ENCODE data around the gene SPTBN4. TPM values are rescaled to one million over a fixed set of nuclear protein-coding genes. Genes with fewer than 3 reads are reported as not detected.

The SPTBN4 gene
- polyA plus RNA-seq, 1 donor from 2014 or later: 12.7 TPM

DNA sequence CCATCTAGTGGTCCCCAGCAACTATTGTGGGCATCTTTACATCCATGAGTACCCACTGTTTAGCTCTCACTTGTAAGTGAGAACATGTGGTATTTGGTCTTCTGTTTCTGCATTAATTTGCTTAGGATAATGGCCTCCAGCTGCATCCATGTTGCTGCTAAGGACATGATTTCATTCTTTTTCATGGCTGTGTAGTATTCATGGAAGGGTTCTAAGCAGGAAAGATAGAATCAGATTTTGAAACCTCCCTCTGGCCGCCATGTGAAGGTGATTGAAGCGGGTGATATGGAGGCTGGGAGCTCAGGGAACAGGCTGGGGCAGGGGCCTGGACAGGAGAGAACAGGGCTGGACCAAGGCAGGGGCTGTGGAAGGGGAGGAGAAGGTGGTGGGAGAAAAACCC lies 154.5 kb downstream of the SPTBN4 start:
- Histone ChIP-seq H3K27me3 (ENCODE audit: insufficient read depth, low read depth, low read length) (no peaks in the 10 kb centered on the region), H3K27ac (ENCODE audit: low read length) (no peak overlapping the region), H3K9me3 (ENCODE audit: low read length) (no peaks in the 10 kb centered on the region), H3K4me3 (ENCODE audit: low read length) (no peak overlapping the region), H4K20me1 (ENCODE audit: insufficient read depth) (no peaks in the 10 kb centered on the region), H3F3A (ENCODE audit: insufficient read depth, low read length, poor library complexity, severe bottlenecking) (no peaks in the 10 kb centered on the region), H2AFZ (ENCODE audit: low read depth, low read length) (no peak overlapping the region), H3K9me2 (ENCODE audit: insufficient read depth, low read length) (no peaks in the 10 kb centered on the region), H3K36me3 (ENCODE audit: insufficient read depth, low read length) (no peaks in the 10 kb centered on the region), H3K79me2 (replicated peaks; ENCODE audit: insufficient read depth, low read length) (no peaks in the 10 kb centered on the region), H3K9ac (ENCODE audit: low read length) (no peak overlapping the region), H3K4me2 (ENCODE audit: low read length) (no peak overlapping the region)
- TF ChIP-seq MXI1 (conservative IDR thresholded peaks at IDR 0.05; ENCODE audit: poor library complexity, severe bottlenecking): no peak

DNA sequence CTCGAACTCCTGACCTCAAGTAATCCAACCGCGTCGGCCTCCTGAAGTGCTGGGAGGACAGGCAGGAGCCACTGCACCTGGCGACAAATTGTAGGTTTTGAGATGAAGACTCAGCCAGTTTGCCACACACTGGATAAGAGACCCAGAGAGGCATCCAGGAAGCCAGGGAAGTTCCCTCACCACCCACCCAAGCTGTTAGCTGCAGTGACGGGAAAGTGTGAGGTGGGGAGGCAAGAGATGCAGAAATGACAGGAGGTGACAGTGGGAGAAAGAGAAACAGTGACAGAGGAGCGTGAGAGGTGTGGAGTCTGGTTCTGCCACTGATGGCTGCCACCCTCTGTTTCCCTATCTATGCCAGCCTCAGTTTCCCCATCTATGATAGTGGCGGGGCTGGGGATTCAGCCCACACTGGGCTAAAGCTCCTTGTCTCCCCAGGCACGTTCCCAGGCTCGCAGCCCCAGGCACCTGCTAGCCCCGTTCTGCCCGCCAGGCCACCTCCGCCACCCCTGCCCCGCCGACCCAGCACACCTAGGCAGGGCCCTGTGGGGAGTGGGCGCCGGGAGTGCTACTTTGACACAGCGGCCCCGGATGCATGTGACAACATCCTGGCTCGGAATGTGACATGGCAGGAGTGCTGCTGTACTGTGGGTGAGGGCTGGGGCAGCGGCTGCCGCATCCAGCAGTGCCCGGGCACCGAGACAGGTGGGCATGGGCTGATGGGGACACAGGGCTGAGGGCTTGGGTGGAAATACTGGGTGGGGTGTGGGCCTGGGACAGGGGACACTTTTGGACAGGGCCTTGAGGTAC lies 155.4 kb downstream of the SPTBN4 start:
- no peaks in the 10 kb centered on the region for H3K27me3 ChIP-seq (ENCODE audit: insufficient read depth, low read depth, low read length)
- no peak overlapping the region for H3K9ac ChIP-seq (ENCODE audit: low read length)
- TF ChIP-seq, protein P1, sequence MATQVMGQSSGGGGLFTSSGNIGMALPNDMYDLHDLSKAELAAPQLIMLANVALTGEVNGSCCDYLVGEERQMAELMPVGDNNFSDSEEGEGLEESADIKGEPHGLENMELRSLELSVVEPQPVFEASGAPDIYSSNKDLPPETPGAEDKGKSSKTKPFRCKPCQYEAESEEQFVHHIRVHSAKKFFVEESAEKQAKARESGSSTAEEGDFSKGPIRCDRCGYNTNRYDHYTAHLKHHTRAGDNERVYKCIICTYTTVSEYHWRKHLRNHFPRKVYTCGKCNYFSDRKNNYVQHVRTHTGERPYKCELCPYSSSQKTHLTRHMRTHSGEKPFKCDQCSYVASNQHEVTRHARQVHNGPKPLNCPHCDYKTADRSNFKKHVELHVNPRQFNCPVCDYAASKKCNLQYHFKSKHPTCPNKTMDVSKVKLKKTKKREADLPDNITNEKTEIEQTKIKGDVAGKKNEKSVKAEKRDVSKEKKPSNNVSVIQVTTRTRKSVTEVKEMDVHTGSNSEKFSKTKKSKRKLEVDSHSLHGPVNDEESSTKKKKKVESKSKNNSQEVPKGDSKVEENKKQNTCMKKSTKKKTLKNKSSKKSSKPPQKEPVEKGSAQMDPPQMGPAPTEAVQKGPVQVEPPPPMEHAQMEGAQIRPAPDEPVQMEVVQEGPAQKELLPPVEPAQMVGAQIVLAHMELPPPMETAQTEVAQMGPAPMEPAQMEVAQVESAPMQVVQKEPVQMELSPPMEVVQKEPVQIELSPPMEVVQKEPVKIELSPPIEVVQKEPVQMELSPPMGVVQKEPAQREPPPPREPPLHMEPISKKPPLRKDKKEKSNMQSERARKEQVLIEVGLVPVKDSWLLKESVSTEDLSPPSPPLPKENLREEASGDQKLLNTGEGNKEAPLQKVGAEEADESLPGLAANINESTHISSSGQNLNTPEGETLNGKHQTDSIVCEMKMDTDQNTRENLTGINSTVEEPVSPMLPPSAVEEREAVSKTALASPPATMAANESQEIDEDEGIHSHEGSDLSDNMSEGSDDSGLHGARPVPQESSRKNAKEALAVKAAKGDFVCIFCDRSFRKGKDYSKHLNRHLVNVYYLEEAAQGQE (IDR thresholded peaks at IDR 0.05; ENCODE audit: borderline replicate concordance): no peak
- no peak for TF ChIP-seq EZH2 (IDR thresholded peaks at IDR 0.05; ENCODE audit: borderline replicate concordance, insufficient read depth, low read length, poor library complexity, severe bottlenecking)
- TF ChIP-seq SMC3 (conservative IDR thresholded peaks at IDR 0.05; ENCODE audit: poor library complexity): no peak
- TF ChIP-seq EP300 (conservative IDR thresholded peaks at IDR 0.05; ENCODE audit: poor library complexity, severe bottlenecking): no peak
- no peak for TF ChIP-seq RAD21 (conservative IDR thresholded peaks at IDR 0.05)
- TF ChIP-seq, protein P2, sequence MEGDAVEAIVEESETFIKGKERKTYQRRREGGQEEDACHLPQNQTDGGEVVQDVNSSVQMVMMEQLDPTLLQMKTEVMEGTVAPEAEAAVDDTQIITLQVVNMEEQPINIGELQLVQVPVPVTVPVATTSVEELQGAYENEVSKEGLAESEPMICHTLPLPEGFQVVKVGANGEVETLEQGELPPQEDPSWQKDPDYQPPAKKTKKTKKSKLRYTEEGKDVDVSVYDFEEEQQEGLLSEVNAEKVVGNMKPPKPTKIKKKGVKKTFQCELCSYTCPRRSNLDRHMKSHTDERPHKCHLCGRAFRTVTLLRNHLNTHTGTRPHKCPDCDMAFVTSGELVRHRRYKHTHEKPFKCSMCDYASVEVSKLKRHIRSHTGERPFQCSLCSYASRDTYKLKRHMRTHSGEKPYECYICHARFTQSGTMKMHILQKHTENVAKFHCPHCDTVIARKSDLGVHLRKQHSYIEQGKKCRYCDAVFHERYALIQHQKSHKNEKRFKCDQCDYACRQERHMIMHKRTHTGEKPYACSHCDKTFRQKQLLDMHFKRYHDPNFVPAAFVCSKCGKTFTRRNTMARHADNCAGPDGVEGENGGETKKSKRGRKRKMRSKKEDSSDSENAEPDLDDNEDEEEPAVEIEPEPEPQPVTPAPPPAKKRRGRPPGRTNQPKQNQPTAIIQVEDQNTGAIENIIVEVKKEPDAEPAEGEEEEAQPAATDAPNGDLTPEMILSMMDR (IDR thresholded peaks at IDR 0.05; ENCODE audit: poor library complexity, severe bottlenecking): no peak
- no peak for TF ChIP-seq POLR2AphosphoS5 (IDR thresholded peaks at IDR 0.05)
- TF ChIP-seq TAF1 (IDR thresholded peaks at IDR 0.05; ENCODE audit: low read depth): no peak
- no peak for TF ChIP-seq MXI1 (conservative IDR thresholded peaks at IDR 0.05; ENCODE audit: poor library complexity, severe bottlenecking)
- H3K36me3 ChIP-seq (ENCODE audit: insufficient read depth, low read length): no peaks in the 10 kb centered on the region
- H3K79me2 ChIP-seq (replicated peaks; ENCODE audit: insufficient read depth, low read length): no peaks in the 10 kb centered on the region
- H2AFZ ChIP-seq (ENCODE audit: low read depth, low read length): no peak overlapping the region
- no peak overlapping the region for H3K4me2 ChIP-seq (ENCODE audit: low read length)
- no peaks in the 10 kb centered on the region for H3K9me2 ChIP-seq (ENCODE audit: insufficient read depth, low read length)
- no peak overlapping the region for H3K4me3 ChIP-seq (ENCODE audit: low read length)
- H3F3A ChIP-seq (ENCODE audit: insufficient read depth, low read length, poor library complexity, severe bottlenecking): no peaks in the 10 kb centered on the region
- H3K9me3 ChIP-seq (ENCODE audit: low read length): no peaks in the 10 kb centered on the region
- H3K27ac ChIP-seq (ENCODE audit: low read length): no peak overlapping the region
- no peaks in the 10 kb centered on the region for H4K20me1 ChIP-seq (ENCODE audit: insufficient read depth)

Data from neural cell (in vitro differentiated cells).